T follicular helper cell (primary cell): ENCODE results near the gene PRSS23.
"Not testable (repeated sequence)": the region's sequence is repeated elsewhere in the genome, so short reads cannot be mapped to it uniquely, and the experiment has no call there.

ENCODE experiments used
- DNase-seq: peaks from one replicate; pipeline ENCODE4 v3.0.0-alpha.2; 2020; ENCODE audit warnings: low read depth
- total RNA-seq, 2 experiments: gene quantifications; one replicate each; lab custom pipeline; 2026; lab: John Stamatoyannopoulos, UW

The PRSS23 gene, protein sequence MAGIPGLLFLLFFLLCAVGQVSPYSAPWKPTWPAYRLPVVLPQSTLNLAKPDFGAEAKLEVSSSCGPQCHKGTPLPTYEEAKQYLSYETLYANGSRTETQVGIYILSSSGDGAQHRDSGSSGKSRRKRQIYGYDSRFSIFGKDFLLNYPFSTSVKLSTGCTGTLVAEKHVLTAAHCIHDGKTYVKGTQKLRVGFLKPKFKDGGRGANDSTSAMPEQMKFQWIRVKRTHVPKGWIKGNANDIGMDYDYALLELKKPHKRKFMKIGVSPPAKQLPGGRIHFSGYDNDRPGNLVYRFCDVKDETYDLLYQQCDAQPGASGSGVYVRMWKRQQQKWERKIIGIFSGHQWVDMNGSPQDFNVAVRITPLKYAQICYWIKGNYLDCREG
- total RNA-seq, result 0.30 to 7.1 reads per million in 2 experiments

DNA sequence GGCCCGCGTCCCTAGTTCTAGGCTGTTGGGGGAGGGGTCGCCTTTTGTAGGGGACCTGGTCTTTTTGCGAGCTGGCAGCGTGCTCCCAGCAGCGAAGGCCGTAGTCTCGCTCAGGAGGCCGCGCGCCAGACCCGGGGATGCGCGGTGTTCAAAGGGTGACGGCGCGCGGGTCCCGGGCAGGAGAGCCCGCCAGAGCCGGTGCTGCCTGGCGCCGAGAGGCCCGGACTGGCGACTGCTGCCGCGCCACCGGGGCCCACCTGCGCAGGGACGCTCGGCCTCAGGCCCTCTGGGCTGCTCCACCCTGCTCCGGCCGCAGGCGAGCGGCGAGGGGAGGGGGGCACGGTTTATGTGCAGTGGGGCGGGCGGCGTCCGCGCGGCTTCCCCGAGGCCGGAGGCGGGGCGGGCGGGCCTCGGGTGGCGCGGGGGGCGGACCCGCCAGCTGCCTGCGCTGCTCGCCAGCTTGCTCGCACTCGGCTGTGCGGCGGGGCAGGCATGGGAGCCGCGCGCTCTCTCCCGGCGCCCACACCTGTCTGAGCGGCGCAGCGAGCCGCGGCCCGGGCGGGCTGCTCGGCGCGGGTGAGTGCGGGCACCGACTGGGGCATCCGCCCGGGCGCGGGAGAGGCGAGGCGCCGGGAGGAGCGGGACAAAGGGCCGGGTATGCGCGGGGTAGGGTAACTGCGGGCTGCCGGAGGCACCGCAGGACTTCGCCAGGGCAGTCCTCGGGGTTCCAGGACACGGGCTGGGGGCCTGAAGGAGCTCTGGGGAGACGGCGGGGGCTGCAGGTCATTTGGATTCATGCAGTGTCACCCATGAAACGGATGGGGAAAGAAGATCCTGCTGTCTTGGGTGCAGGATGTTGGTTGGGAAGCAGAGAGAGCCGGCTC lies at the start of gene PRSS23:
Gene PRSS23 (plus strand): TSS at position 467 of the 884 bp plus-strand sequence. CDS start 7,102 bp downstream, outside the sequence.
- DNase-seq, result no peak

DNA sequence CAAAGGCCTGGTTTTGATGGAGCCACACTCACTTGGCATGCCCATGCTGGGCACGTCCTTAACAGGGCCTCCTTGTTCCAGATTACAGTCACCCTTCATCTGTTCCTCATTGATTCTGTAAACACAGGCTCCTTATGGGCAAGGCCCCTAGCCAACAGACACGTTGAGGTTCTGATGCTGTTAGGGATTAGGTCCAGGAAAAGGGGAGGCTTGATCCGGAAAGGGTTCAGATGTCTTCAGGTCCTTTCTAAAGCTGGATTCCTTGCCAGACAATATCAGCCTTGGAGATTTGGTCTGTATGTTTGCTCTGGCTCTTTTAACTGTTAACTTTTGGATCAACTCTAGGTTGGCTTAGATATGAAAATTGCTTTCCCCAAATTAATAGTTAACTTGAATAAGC lies 46.9 kb upstream of the PRSS23 start:
- no peak for DNase-seq

DNA sequence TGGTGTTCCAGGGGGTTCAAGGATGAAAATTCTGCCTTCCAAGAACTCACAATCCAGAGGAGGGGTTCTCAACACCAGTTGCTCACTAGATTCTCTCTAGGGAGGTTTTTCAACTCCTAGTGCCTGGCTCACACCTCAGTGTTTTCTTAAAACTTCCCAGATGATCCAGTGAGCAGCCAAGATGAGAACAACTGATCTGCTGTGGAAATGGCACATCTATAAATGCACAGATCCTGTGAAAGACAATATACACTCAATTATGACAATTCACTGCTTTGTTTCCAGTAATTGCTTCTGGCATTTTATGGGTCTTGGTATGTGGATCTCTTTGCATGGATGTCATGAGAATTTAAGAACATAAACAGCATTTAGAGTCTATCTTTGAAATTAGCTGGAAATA lies 45.2 kb upstream of the PRSS23 start:
- no peak for DNase-seq

DNA sequence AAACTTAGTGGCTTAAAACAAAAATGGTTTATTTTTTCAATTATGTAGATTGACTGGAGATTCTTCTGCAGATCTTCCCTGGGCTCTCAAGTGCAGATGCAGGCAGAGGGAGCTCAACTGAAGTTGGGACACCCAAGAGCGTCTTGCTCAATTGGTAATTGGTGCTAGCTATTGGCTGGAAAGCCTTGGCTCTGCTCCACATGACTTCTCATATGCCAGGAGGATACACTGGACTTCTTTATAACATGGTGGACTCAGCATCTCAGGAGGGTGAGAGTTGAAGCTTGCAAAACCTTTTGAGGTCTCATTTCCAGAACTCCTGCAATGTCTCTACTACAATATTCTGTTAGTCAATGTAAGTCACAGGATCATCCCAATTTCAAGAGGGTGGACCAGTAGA lies 42.2 kb upstream of the PRSS23 start:
- DNase-seq, result no peak

DNA sequence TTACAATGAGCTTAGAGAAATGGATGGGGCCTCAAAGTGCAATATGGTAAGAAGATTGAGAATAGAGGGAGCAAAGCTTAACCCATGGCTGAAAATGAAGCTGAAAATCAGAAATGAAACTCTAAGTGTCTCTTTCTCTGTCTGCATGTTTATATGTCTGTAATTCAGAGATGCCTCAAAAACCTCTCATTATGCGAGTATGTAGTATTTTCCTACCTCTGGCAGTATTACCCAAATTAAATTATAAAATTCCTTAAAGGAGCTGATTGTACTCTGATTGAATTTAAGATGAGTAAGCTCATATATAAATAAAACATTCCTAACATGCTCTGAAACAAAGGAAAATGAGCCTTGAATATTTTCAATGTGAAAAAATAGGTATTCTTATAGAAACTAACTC lies 39.8 kb upstream of the PRSS23 start:
- DNase-seq, result no peak

DNA sequence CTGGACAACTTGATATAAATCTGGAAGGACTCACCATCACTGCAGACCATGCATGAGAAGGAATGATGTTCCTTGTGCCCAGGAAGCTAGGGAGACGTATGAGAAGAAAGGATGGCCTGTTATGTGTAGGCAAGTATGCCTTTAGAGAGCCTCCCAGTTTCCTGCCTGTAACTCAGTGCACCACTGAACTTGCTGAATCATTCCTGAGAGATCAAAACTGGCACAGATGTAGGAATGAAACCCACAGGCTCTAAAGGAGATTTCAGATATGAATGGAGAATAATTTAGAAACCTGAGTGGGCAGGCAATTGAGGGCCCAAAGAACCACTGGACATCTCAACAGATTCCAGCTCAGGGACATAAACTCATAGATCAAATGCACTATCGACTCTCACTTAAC lies 38.4 kb upstream of the PRSS23 start:
- no peak for DNase-seq

DNA sequence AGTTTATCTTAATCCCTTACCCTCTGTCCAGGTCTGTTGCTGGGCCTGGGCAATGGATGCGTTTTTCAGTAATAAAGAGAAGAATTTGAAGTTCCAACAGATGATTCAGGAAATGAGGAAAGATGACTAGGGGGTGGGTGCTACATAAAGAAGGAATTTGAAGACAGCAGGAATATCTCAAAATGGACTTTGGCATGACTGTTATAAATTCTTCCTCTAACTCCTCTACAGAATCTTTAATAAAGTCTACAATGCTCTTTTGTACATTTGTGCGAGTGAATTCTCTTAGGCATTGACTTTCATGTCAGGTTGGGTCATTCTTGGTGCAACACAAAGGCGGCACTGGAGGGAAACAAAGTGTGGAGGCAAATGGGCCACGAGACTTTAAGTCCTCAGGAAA lies 35.1 kb upstream of the PRSS23 start:
- DNase-seq, result no peak

DNA sequence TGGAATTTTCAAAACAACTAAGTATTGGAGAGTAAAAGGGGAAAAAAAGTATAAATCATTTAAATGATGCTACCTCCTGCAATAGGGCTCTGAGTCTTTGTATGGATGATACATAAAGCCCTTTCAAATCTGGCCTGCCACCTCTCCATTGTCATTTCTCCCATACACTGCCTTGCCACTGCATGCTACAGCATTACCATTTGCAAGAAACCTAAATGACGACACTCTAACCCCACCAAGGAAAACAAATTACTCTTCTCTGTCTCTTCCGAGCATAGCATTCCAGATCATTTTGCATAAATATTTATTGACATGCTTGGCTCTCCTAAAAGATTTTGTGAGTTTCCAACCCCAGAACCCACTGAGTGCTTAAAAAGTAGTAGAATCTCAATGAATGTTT lies 34.5 kb upstream of the PRSS23 start:
- no peak for DNase-seq

DNA sequence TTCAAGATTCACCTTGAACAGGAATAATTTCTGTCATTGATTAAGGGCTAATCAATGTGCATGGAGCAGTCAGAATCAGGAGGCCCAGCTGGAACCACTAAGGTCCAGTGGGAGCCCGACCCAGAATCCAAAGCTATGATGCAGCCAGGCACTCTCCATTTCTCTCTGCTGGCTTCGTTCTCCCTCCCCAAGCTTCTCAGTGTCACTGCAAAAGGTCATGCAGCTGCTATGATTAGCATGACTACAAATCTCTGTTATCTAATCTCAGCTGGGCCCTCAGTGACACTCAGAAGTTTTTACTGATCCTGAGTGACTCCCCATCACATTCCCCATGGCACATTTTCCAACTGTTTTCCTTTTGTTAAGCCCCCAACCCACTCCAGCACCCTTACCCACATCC lies 31.1 kb upstream of the PRSS23 start:
- no peak for DNase-seq

DNA sequence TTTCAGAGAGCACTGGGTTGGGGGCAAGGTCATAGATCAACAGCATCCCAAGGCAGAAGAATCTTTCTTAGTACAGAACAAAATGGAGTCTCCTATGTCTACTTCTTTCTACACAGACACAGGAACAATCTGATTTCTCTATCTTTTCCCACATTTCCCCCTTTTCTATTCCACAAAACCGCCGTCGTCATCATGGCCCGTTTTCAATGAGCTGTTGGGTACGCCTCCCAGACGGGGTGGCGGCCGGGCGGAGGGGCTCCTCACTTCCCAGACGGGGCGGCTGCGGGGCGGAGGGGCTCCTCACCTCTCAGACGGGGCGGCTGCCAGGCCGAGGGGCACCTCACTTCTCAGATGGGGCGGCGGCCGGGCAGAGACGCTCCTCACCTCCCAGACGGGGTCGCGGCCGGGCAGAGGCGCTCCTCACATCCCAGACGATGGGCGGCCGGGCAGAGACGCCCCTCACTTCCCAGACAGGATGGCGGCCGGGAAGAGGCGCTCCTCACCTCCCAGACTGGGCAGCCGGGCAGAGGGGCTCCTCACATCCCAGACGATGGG lies 29.8 kb upstream of the PRSS23 start:
- not testable (repeated sequence) for DNase-seq

DNA sequence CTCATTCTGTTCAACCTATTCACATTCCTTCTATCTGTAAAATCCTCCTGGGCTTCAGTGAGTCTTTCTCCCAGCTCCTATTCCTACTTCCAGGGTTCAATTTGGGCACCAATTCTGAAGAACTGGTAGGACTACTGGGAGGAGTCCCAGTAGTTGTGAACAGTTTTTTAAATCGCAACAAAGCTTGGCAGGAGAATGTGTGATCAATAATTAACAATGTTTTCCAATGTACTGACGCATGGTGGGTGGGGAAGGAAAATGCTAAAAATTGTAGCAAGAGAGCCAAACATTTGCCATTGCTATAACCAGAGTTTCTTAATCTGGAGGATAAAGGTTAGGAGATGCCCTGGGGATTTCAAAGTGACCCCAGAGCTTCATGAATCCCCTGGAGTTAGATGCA lies 27.3 kb upstream of the PRSS23 start:
- no peak for DNase-seq

DNA sequence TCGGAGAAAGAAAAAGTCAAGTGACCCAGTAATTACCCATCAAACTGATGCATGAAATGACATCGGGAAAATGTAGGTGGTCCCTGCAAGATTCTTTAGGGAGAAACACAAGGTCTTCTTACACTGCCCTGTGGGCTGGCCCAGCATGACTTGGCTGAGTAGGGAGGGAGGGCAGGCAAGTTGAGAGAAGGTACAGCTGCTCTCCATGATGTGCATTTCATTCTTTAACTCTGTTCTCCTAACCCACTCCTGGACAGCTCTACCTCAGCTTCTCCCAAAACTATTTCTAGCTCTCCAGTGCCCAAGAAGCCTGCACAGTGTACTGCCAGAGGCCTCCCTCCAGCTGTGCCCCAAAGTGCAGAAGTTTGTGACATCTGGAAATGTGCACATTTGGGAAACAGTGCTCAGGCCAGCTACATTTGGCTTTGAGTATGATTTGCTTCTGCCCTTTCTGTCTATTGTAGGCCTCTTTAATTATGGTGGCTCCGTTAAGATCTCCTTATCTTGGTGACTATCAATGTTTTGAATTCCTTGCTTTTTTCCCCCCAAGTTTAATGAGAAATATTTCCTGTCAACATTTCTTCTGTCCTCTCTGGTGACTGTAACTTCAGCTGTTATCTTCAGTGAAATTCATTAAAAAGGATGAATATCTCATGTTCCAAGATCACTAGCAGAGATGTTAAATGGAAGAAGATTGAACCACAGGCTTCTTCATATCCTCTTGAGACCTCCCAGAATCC lies 26.7 kb upstream of the PRSS23 start:
- no peak for DNase-seq

DNA sequence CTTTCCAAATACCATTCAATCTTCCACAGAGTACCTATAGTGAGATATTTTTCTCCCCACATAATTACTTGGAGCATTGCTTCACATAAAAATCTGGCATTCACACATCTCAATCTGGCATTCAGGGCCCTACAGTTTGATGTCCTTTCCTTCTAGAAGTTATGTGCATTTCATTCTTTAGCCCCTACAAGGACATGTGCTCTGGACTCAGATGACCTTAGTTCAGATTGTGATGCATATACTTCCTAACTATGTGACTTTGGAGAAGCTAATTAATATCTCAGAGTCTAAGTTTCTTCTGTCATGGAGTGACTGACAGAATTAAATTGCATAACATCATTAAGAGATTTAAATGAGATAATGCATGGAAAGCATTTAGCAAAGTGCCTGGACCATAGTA lies 25.9 kb upstream of the PRSS23 start:
- DNase-seq, result no peak

DNA sequence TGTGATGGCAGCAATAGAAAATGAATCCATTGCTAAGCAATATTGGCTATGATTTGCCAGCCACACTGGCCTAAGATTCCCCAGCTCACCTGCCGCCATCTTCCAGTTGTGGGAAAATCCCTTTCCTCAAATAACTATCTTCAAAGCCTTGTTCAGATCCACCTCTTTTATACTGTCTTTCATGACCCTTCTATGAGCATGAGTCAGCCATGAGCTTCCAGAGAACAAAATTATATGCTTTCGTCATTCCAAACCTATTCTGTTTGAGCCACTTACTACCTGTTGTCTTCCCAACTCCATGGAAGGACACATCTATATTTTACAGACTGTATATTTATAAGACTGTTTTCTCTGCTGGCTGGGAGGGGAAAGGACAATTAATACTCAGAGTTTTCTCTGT lies 25.0 kb upstream of the PRSS23 start:
- no peak for DNase-seq

DNA sequence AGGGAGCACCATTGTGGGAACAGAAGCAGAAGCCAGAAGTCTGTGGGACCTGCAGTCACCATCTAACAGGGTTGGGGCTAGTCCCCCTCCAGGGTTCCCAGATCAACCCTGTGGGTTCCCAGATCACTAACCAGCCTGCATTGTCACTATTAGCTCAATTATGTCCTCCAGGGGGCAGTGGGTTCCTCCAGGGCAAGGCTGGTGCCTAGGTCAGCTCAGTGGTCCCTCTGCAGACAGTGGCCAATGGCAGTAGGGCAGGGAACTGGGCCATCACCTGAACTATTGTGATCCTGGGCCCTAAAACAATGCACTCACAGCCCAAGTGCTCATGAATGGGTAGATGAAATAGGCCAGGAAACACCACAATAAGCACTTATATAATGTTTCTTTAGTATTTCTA lies 18.8 kb upstream of the PRSS23 start:
- no peak for DNase-seq

DNA sequence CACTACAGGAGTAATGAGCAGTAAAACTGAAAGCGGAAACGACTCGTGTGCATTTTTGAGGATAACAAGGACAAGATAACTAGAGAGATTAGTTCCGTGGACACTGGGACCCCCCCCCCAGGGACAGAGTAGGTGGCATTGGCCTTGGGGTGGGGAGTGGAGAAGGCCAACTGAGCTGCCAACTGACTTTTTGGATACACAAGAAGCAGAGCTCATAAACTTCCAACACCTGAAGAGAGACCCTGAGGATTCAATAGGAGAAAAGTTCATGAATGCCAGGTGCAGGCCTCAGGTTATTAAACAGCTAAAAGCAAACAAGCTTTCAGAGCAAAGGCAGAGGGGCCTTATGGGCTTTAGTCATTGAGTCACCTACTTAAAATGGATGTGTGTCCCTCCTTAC lies 17.6 kb upstream of the PRSS23 start:
- DNase-seq, result no peak

DNA sequence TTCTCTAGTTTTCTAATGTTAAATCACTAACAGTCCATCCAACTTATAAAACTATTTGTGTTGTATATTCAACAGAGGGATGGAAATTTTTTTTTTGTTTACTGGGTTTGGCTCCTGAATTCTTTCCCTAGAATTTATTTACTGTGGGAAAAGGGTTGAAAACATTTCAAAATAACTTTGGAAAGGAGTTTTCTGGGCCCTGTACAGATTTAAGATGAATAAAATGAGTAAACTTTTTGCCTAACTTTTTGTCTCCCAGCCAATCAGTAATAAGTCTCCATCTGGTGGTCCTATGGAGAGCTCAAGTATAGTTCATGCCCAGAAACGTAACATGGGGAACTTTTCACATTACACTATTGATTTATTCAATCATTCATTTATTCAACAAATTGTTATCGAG lies 16.7 kb upstream of the PRSS23 start:
- DNase-seq, result no peak

DNA sequence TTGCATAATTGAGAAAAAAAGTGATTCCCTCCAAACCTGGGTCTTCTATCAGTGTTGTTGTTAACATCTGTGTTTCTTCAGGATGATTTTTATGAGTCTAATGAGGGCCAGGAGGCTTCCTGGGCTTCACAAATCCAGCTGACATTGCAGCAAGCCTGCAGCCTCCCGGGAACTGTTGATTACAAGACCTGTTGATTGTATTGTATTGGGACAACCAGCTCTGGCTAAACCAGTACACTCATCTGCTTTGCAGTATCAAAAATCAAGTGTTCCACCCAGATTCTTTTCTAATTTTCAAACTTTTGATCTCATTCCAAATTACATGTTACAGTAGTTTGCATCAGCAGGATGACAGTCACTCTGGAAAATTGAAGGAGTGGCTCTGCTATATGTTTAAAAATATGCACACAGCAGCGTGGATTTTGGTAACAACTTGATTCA lies 16.1 kb upstream of the PRSS23 start:
- no peak for DNase-seq

DNA sequence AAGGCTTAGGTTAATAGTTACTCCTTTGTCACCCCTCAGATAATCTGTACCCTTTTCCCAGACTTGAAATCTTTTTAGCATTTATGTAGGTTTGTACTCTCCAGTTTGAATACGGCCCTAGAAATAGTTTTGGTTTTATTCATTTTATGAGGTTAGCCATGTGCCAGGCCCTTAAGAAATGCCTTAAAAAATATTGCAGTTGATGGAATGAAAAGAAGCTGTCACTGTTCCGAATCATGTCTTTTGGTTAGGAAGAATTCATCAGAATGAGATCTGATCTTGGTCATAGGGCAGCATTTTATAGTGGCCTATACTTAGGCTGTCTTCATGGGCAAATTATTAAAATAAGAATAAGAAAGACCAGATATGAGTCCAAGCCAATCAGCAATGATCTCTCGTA lies 14.8 kb upstream of the PRSS23 start:
- no peak for DNase-seq

DNA sequence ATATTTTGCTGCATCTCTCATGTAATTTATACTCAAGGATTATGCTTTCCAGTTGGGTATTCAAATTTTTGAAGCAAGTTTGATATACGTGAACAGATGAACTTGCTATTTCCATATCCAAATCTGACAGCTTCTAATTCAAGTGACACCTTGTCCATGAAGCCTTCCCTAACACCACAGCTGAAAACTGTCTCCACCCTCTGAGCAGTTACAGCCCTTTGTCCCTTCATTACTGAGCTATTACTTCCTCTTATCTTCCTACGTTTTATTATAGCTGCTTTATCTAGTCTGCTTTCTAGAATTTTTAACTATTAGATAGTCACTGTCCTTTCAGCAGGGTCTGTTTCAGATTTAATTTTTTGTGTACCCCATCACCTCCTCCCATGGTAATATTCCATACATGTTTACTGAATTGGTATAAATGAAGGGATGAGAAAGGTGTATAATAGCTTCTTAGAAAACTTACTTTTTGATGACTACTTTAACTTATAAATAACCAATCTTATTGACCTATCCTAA lies 13.3 kb upstream of the PRSS23 start:
- no peak for DNase-seq

DNA sequence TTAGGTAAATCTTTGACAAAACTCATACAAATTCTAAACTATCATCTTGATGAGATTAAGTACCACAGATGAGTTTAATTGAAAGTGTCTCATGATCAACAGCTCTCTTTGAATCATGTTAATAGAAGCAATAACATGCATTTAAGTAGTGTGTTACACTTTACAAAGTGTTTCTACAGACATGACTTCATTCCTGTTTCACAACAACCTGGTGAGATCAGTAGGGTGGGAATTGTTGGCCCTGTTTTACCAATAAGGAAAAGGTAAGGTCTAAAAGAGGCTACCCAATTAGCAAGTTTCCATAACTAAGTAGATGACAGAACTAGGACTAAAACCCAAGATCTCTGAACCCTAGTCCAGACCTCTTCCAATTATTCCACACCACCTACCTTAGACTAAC lies 12.7 kb upstream of the PRSS23 start:
- DNase-seq, result no peak

DNA sequence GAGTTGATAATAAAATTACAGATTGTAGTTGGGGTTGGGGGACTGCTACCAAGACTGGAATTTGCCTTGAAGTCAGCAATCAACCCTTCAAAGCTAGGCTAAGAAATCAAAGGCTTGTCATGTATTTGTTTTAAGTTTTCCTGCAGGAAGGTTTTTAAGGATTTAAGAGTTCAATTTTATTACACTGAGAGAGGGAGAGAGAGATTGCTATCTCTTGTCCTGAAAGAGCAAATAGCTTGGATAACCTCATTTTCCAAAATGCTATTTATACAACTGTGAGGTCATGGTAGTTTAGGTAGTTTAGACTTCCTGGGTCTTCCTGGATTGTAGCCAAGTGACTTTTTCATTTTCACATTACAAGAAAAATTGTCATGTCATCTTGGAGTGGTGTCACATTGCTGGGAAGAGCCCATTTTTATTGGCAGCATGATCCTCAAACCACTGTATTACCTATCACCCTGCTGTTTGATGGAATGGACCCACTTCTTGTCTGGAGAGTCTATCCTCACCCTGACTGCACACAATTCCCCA lies 10.1 kb upstream of the PRSS23 start:
- DNase-seq, result no peak
